ENCODE measurements around the gene FIBCD1. TPM values are rescaled to one million over a fixed set of nuclear protein-coding genes. Genes with fewer than 3 reads are reported as not detected.
A peak's percentile ranks its signal among the peaks of the same experiment; 100 is the strongest.

FIBCD1 gene
- total RNA-seq (2014; rRNA removed; shearing (Covaris generic)): 14.3 and 14.6 TPM in 2 replicates
- polyA plus RNA-seq (2014; cell fraction: nucleus; rRNA removed): 8.3 and 10.0 TPM in 2 replicates

- peak; percentile 51 for DNase-seq (ENCODE audit: extremely low read depth, low read depth)
Observed at GRCh38 chr9:130938652-130939404, at the start of gene FIBCD1. Gene FIBCD1 (minus strand): TSS chr9:130939247. CDS start chr9:130938607, 640 bp downstream.

GRCh38 chr9:130988400-130988747 lies 49.3 kb upstream of the FIBCD1 start:
- no peak for DNase-seq (ENCODE audit: extremely low read depth, low read depth)

- DNase-seq (ENCODE audit: extremely low read depth, low read depth): no peak
Observed at GRCh38 chr9:130987738-130988399, 48.8 kb upstream of the FIBCD1 start.

GRCh38 chr9:130987054-130987453 lies 48.0 kb upstream of the FIBCD1 start:
- no peak for DNase-seq (ENCODE audit: extremely low read depth, low read depth)

- DNase-seq (ENCODE audit: extremely low read depth, low read depth): no peak
Observed at GRCh38 chr9:130986356-130986965, 47.4 kb upstream of the FIBCD1 start.

- no peak for DNase-seq (ENCODE audit: extremely low read depth, low read depth)
Observed at GRCh38 chr9:130985606-130986162, 46.6 kb upstream of the FIBCD1 start.

- DNase-seq (ENCODE audit: extremely low read depth, low read depth): no peak
Observed at GRCh38 chr9:130985029-130985428, 46.0 kb upstream of the FIBCD1 start.

GRCh38 chr9:130984521-130984920 lies 45.5 kb upstream of the FIBCD1 start:
- DNase-seq (ENCODE audit: extremely low read depth, low read depth): no peak

- no peak for DNase-seq (ENCODE audit: extremely low read depth, low read depth)
Observed at GRCh38 chr9:130983970-130984369, 44.9 kb upstream of the FIBCD1 start.

- DNase-seq (ENCODE audit: extremely low read depth, low read depth): no peak
Observed at GRCh38 chr9:130983359-130983670, 44.3 kb upstream of the FIBCD1 start.

- DNase-seq (ENCODE audit: extremely low read depth, low read depth): no peak
Observed at GRCh38 chr9:130982636-130983358, 43.8 kb upstream of the FIBCD1 start.

- no peak for DNase-seq (ENCODE audit: extremely low read depth, low read depth)
Observed at GRCh38 chr9:130981756-130982137, 42.7 kb upstream of the FIBCD1 start.

- DNase-seq (ENCODE audit: extremely low read depth, low read depth): no peak
Observed at GRCh38 chr9:130981002-130981755, 42.1 kb upstream of the FIBCD1 start.

- no peak for DNase-seq (ENCODE audit: extremely low read depth, low read depth)
Observed at GRCh38 chr9:130980526-130980925, 41.5 kb upstream of the FIBCD1 start.

- DNase-seq (ENCODE audit: extremely low read depth, low read depth): no peak
Observed at GRCh38 chr9:130979591-130980385, 40.7 kb upstream of the FIBCD1 start.

- no peak for DNase-seq (ENCODE audit: extremely low read depth, low read depth)
Observed at GRCh38 chr9:130977811-130978221, 38.8 kb upstream of the FIBCD1 start.

GRCh38 chr9:130975932-130976841 lies 37.1 kb upstream of the FIBCD1 start:
- no peak for DNase-seq (ENCODE audit: extremely low read depth, low read depth)

- DNase-seq (ENCODE audit: extremely low read depth, low read depth): no peak
Observed at GRCh38 chr9:130975156-130975555, 36.1 kb upstream of the FIBCD1 start.

All from NCI-H460 (cell line).